HepG2 (cell line): ENCODE results near the gene COPA. TPM values are rescaled to one million over a fixed set of nuclear protein-coding genes. Genes with fewer than 3 reads are reported as not detected.

Experiments used
- CSRNP1 ChIP-seq: sonication (generic); formaldehyde crosslinking; IDR thresholded peaks from 2 replicates; pipeline ENCODE4 v1.8.1; 2023; ENCODE audit warnings: mild to moderate bottlenecking, missing genetic modification reagents
- EHMT2 ChIP-seq: fragments of 200-600 bp; sonication (generic); IDR thresholded peaks from 2 replicates; pipeline ENCODE4 v1.7.0; 2017; ENCODE audit warnings: antibody characterized with exemption, low read depth, low read length, borderline replicate concordance
- ELF4 ChIP-seq: sonication (generic); formaldehyde crosslinking; IDR thresholded peaks from 2 replicates; pipeline ENCODE4 v1.5.0; 2020; ENCODE audit warnings: missing genetic modification reagents, mild to moderate bottlenecking, moderate library complexity, borderline replicate concordance
- ELK4 ChIP-seq: sonication (generic); formaldehyde crosslinking; IDR thresholded peaks from 2 replicates; pipeline ENCODE4 v1.9.0; 2021; ENCODE audit warnings: missing genetic modification reagents, borderline replicate concordance
- GATAD2A ChIP-seq: IDR thresholded peaks from 2 replicates; pipeline ENCODE4 v1.6.1; 2016
- HNF4A ChIP-seq: sonication (generic); formaldehyde crosslinking; IDR thresholded peaks from 2 replicates; pipeline ENCODE4 v1.4.0; 2020; ENCODE audit warnings: missing genetic modification reagents
- PHF8 ChIP-seq: sonication (generic); formaldehyde crosslinking; IDR thresholded peaks from 2 replicates; pipeline ENCODE4 v1.5.0; 2020; ENCODE audit warnings: missing genetic modification reagents
- RBM22 ChIP-seq: fragments of 200-400 bp; formaldehyde crosslinking; optimal IDR thresholded peaks from 2 replicates; pipeline ENCODE3; 2017; ENCODE audit warnings: mild to moderate bottlenecking, low read length, moderate library complexity
- SATB2 ChIP-seq: sonication (generic); formaldehyde crosslinking; IDR thresholded peaks from 2 replicates; pipeline ENCODE4 v1.5.0; 2020; ENCODE audit warnings: missing genetic modification reagents
- SMAD3 ChIP-seq: sonication (generic); formaldehyde crosslinking; IDR thresholded peaks from 2 replicates; pipeline ENCODE4 v1.4.0; 2020; ENCODE audit warnings: missing genetic modification reagents
- TBL1XR1 ChIP-seq: fragments of 150-350 bp; IDR thresholded peaks from 2 replicates; pipeline ENCODE4 v1.6.1; 2014; ENCODE audit warnings: borderline replicate concordance, low read length; ENCODE audit not compliant: partially characterized antibody
- TOE1 ChIP-seq: sonication (generic); formaldehyde crosslinking; IDR thresholded peaks from 2 replicates; pipeline ENCODE4 v1.4.0; 2020; ENCODE audit warnings: mild to moderate bottlenecking, missing genetic modification reagents
- ZBTB10 ChIP-seq: sonication (generic); formaldehyde crosslinking; IDR thresholded peaks from 2 replicates; pipeline ENCODE4 v1.4.0; 2020; ENCODE audit warnings: missing genetic modification reagents, borderline replicate concordance
- ZGPAT ChIP-seq: IDR thresholded peaks from 2 replicates; pipeline ENCODE4 v1.6.1; 2016; ENCODE audit warnings: mild to moderate bottlenecking
- ZNF44 ChIP-seq: sonication (generic); formaldehyde crosslinking; IDR thresholded peaks from 2 replicates; pipeline ENCODE4 v1.5.1; 2020; ENCODE audit warnings: mild to moderate bottlenecking, missing genetic modification reagents
- ZNF441 ChIP-seq: sonication (generic); formaldehyde crosslinking; IDR thresholded peaks from 2 replicates; pipeline ENCODE4 v1.7.0; 2021; ENCODE audit warnings: missing genetic modification reagents, borderline replicate concordance
- ZNF510 ChIP-seq: sonication (generic); formaldehyde crosslinking; IDR thresholded peaks from 2 replicates; pipeline ENCODE4 v1.4.0; 2020; ENCODE audit warnings: low read depth, mild to moderate bottlenecking, missing genetic modification reagents
- ZNF550 ChIP-seq: sonication (generic); formaldehyde crosslinking; IDR thresholded peaks from 2 replicates; pipeline ENCODE4 v1.4.0; 2020; ENCODE audit warnings: mild to moderate bottlenecking, missing genetic modification reagents, borderline replicate concordance
- ZNF615 ChIP-seq: sonication (generic); formaldehyde crosslinking; IDR thresholded peaks from 2 replicates; pipeline ENCODE4 v1.5.0; 2020; ENCODE audit warnings: mild to moderate bottlenecking, missing genetic modification reagents, borderline replicate concordance
- polyA plus RNA-seq, 8 experiments: library from polyadenylated mRNA; depleted of rRNA in 3 of 8; stranded (reverse) in 7 of 8; unstranded in 1 of 8; fragments of >200 nt; fragmentation: Illumina TruSeq in 4 of 8; extraction: Trizol in 4 of 8; gene quantifications; 2 replicates each; pipeline versions ENCODE4 v1.2.1 to v1.2.3, GENCODE V29; 2011 to 2016; ENCODE audit warnings: low read depth in 4 of 8, missing spikeins in 1 of 8, mixed read lengths in 1 of 8; ENCODE audit not compliant: insufficient read depth in 1 of 8
- total RNA-seq, 5 experiments: library from RNA; depleted of rRNA; stranded (reverse); fragments of >200 nt; fragmentation: Illumina TruSeq; extraction: Trizol; gene quantifications; 2 replicates each; pipeline ENCODE4 v1.2.3, GENCODE V29; 2016; ENCODE audit warnings: low read depth in 1 of 5
- TF ChIP-seq, protein P1 (sequence below): sonication (generic); formaldehyde crosslinking; IDR thresholded peaks from 2 replicates; pipeline ENCODE4 v1.4.0; 2020; ENCODE audit warnings: missing genetic modification reagents

The COPA gene
- total and polyA plus RNA-seq, 2 of the 13 experiments (the other 11 are each of a cell fraction or from before 2014, with no cell fraction given) = 160 to 197 TPM

DNA sequence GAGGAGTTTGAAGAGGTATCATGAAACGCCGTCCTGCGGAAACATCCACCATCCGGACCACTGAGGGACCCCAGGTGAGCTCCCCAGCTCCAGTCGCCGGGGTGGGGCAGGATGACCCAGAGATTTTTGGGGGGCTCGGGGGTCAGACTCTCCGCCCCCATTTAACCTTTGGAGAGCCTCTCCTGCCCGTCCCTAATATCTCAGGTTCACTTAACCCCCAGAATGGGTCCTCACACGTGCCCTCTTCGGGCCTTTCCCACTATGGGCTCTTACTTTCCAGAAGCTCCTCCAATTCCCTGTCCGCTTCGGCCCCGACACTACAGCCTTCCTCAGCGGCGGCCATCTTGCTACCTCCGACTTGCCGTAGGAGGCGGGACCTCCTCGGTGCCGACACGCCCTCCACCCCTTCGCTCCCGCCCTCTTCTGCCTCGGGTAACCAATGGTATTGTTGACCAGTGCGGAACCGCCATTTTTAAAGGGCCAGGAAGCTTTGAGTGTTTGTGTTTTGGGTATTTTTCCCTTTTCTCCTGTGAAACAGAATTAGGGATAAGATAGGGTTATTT lies 58.2 kb downstream of the COPA start, which contains the start of gene PEX19 (continued):
- TF ChIP-seq ELF4 (CRISPR knock-in tag) (0 out of 2 replicates have a peak, but pooled peaks have one; percentile 28), TOE1 (CRISPR knock-in tag) (no peak), TBL1XR1 (peak; percentile 6), EHMT2 (no peak), PHF8 (CRISPR knock-in tag) (peak; percentile 85), SATB2 (no peak), ZNF510 (0 out of 2 replicates have a peak, but pooled peaks have one; percentile 40), ZGPAT (CRISPR knock-in tag) (peak; percentile 49; the same call in 1 of the 2 replicates), ZBTB10 (CRISPR knock-in tag) (peak; percentile 91; the same call in 1 of the 2 replicates), CSRNP1 (CRISPR knock-in tag) (0 out of 2 replicates have a peak, but pooled peaks have one; percentile 25), ZNF441 (CRISPR knock-in tag) (0 out of 2 replicates have a peak, but pooled peaks have one; percentile 65), RBM22 (no peak), SMAD3 (CRISPR knock-in tag) (peak; percentile 65; the same call in 1 of the 2 replicates), ZNF44 (CRISPR knock-in tag) (no peak), HNF4A (CRISPR knock-in tag) (no peak), ZNF550 (no peak), GATAD2A (CRISPR knock-in tag) (no peak; the same call in 1 of the 2 replicates), ZNF615 (CRISPR knock-in tag) (no peak), ELK4 (CRISPR knock-in tag) (no peak)
- TF ChIP-seq, protein P1, sequence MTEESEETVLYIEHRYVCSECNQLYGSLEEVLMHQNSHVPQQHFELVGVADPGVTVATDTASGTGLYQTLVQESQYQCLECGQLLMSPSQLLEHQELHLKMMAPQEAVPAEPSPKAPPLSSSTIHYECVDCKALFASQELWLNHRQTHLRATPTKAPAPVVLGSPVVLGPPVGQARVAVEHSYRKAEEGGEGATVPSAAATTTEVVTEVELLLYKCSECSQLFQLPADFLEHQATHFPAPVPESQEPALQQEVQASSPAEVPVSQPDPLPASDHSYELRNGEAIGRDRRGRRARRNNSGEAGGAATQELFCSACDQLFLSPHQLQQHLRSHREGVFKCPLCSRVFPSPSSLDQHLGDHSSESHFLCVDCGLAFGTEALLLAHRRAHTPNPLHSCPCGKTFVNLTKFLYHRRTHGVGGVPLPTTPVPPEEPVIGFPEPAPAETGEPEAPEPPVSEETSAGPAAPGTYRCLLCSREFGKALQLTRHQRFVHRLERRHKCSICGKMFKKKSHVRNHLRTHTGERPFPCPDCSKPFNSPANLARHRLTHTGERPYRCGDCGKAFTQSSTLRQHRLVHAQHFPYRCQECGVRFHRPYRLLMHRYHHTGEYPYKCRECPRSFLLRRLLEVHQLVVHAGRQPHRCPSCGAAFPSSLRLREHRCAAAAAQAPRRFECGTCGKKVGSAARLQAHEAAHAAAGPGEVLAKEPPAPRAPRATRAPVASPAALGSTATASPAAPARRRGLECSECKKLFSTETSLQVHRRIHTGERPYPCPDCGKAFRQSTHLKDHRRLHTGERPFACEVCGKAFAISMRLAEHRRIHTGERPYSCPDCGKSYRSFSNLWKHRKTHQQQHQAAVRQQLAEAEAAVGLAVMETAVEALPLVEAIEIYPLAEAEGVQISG (CRISPR knock-in tag) = peak; percentile 70
